Measurements from ENCODE around the gene AEBP1.

AEBP1 gene

DNA sequence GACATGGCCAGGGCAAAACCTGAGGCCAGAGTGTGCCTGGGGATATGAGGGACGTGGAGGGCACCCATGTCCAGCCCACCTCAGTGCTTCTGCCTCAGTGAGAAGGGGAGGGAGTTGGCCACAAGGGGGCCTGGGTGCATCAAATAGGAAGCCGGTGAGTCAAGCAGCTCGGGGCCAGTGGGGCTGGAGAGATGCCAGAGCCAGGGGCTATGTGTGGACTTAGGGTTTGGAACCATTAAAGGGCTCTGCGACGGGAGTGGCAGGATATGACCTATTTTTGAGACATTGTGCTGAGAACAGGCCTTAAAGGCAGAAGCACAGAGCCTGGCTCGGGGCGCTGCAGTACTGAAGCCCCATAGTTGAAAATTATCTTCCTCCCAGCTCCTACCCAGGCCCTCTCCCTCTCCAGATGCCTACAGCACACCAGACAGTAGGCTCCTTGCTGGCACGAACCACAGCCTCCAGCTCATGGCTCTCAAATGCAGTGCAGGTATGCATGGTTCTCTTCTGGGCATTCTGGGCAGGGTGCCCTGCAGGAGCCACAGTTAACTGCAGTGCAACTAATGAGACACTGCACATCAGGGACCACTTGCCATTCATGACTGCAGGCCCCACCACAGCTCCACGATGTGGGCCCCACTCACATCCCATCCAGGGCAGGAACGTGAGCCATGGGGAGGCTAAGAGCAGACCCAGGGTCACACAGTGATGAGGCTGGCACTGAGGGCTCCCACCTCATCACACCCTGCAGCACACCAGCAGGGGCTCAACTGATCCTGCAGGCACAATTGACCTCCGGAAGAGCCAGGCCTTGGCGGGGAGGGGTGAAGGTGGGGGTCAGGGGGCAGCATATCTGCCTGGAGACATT, 31.5 kb upstream of the AEBP1 start:
- TF ChIP-seq, protein P1, sequence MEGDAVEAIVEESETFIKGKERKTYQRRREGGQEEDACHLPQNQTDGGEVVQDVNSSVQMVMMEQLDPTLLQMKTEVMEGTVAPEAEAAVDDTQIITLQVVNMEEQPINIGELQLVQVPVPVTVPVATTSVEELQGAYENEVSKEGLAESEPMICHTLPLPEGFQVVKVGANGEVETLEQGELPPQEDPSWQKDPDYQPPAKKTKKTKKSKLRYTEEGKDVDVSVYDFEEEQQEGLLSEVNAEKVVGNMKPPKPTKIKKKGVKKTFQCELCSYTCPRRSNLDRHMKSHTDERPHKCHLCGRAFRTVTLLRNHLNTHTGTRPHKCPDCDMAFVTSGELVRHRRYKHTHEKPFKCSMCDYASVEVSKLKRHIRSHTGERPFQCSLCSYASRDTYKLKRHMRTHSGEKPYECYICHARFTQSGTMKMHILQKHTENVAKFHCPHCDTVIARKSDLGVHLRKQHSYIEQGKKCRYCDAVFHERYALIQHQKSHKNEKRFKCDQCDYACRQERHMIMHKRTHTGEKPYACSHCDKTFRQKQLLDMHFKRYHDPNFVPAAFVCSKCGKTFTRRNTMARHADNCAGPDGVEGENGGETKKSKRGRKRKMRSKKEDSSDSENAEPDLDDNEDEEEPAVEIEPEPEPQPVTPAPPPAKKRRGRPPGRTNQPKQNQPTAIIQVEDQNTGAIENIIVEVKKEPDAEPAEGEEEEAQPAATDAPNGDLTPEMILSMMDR (IDR thresholded peaks at IDR 0.05) = peak; percentile 61
- no peak overlapping the region for H3K4me3 Mint-ChIP-seq
- peaks cover 30% of the 10 kb centered on the region for H3K36me3 Mint-ChIP-seq (ENCODE audit: low read depth)
- peaks cover 21% of the 10 kb centered on the region for H3K4me1 Mint-ChIP-seq
- H3K27ac Mint-ChIP-seq = peak overlapping the region; percentile 57
- H3K9me3 Mint-ChIP-seq = no peaks in the 10 kb centered on the region
- no peaks in the 10 kb centered on the region for H3K27me3 Mint-ChIP-seq (ENCODE audit: low read depth, poor library complexity)
- peak; percentile 69 for DNase-seq

DNA sequence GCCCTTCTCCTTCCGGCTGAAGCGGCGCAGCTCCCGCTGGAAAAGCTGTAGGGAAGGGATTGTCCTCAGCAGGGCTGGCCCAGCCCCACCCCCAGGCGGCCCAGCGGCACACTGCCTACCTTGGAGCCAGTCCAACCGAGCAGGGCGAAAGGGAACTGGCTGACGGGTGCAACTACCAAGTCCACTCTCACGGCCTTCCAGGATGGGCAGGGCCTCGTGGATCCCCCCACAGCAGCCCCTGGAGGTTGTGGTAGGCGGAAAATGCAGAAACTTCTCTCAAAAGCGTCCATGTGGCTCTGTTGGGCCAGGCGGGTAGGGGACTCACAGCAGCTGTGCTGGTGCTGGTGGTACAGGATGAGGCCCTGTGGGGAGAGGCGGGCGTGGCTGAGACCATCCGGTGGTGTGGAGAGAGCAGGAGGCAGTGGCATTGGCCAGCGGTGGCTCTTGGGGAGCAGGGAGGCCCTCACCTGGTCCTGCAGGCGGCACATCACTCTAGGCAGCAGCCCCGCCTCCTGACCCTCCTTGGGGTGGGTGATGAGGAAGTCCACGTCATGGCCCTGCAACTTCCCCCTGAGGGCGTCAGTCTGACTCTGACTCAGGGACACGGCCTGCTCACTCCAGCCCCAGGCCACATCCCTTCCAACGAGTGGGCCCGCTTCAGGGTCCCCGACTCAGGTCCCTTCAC, 30.3 kb upstream of the AEBP1 start:
- no peak for DNase-seq
- Mint-ChIP-seq H3K27me3 (ENCODE audit: low read depth, poor library complexity) (peaks cover 3% of the 10 kb centered on the region), H3K4me3 (no peak overlapping the region), H3K4me1 (peaks cover 25% of the 10 kb centered on the region), H3K9me3 (no peaks in the 10 kb centered on the region), H3K27ac (no peak overlapping the region), H3K36me3 (ENCODE audit: low read depth) (peaks cover 39% of the 10 kb centered on the region)
- TF ChIP-seq, protein P1 (IDR thresholded peaks at IDR 0.05) = no peak

DNA sequence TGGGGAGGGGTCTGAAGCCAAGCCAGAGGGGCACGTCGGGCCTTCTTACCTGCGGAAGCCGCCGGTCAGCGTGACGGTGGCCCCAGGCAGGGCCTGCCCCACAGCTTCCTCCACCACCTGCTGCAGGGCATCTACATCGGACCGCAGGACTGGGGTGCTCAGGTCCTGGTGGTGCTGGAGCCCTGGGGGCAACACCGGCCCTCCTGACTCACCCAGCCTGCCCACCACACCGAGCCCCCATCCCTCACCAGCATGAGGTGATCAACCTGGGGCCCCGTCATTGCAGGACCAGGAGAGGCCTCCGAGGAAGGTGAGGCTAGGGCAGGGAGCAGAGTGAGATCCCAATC, 29.8 kb upstream of the AEBP1 start:
- Mint-ChIP-seq H3K9me3 (no peaks in the 10 kb centered on the region), H3K4me1 (peaks cover 31% of the 10 kb centered on the region), H3K27me3 (ENCODE audit: low read depth, poor library complexity) (peaks cover 3% of the 10 kb centered on the region), H3K36me3 (ENCODE audit: low read depth) (peaks cover 39% of the 10 kb centered on the region), H3K4me3 (no peak overlapping the region), H3K27ac (no peak overlapping the region)
- TF ChIP-seq, protein P1 (IDR thresholded peaks at IDR 0.05) = no peak
- DNase-seq = no peak

DNA sequence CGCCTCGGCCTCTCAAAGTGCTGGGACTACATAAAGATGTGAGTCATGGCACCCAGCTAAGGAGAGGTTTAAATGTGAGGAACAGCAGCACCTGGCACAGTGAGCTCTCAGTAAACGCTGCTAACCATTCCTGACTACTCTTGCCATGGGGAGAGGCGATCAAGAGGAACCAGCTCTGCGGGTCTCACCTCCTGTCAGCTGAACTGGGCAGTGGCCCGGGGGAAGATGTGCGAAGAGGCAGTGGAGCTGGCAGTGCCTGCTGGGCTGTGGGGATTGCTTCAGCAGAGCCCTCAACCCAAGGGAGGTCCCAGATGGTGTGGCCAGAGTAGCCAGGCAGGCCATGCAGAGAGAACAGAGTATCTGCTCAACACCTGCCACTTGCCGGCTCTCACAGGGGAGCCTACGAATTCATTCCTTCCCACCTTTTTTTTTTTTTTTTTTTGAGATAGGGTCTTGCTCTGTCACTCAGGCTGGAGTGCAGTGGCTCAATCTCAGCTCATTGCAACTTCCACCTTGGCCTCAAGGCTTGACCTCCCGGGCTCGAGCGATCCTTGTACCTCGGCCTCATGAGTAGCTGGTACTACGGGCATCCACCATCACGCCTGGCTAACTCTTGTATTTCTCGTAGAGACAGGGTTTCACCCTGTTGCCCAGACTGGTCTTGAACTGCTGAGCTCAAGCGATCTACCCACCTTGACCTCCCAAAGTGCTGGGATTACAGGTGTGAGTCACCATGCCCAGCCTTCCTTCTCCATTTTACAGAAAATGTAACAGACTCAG, 28.7 kb upstream of the AEBP1 start:
- Mint-ChIP-seq H3K27me3 (ENCODE audit: low read depth, poor library complexity) (peaks cover 3% of the 10 kb centered on the region), H3K27ac (no peak overlapping the region), H3K4me3 (no peak overlapping the region), H3K4me1 (peaks cover 39% of the 10 kb centered on the region), H3K36me3 (ENCODE audit: low read depth) (peaks cover 39% of the 10 kb centered on the region), H3K9me3 (no peaks in the 10 kb centered on the region)
- no peak for DNase-seq
- TF ChIP-seq, protein P1 (IDR thresholded peaks at IDR 0.05) = no peak

DNA sequence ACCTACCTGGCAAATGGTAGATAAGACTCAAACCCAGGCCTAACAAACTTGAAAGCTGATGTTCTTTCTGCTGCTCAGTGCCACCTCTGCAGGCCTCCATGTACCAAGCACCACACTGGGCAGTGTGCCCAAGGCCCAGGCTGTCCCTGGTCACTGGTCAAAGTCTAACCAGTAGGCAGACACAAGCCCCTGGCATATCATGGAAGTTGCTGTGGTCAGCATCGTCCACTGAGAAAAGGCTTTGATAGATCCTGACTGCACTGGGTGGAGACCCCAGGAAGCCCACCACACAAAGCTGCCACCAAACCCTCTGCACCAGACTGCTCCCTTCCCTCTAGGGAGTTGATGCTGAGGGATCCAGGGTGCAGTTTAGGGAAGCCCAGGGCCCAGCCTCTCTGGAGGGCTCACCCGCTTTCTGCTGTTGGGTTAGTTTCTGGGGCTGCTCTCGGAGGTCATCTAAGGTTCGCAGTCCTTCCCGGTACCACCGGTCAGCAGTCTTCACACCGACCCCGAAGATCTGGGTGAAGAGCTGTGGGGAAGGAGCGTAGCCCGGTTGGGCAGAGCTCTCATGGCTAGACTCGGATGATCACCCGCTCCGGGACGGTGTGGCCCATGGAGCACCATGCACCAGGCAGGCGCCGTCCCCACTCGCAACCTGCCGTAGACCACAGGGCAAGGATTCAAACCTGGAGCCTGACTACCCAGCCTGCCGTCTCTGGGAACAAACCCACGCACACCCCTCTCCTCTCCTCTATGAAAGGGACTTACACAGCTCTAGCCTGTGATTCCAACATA, 27.8 kb upstream of the AEBP1 start:
- TF ChIP-seq, protein P1 (IDR thresholded peaks at IDR 0.05) = no peak
- H3K36me3 Mint-ChIP-seq (ENCODE audit: low read depth) = peaks cover 45% of the 10 kb centered on the region
- H3K4me1 Mint-ChIP-seq = peaks cover 47% of the 10 kb centered on the region
- no peak overlapping the region for H3K27ac Mint-ChIP-seq
- H3K4me3 Mint-ChIP-seq = no peak overlapping the region
- no peak for DNase-seq
- H3K27me3 Mint-ChIP-seq (ENCODE audit: low read depth, poor library complexity) = peaks cover 3% of the 10 kb centered on the region
- no peaks in the 10 kb centered on the region for H3K9me3 Mint-ChIP-seq

Data from nephron progenitor cell (in vitro differentiated cells).